Heart left ventricle (tissue), 16 donors: ENCODE measurements around the gene PTPRN2. TPM values are rescaled to one million over a fixed set of nuclear protein-coding genes. Genes with fewer than 3 reads are reported as not detected.

ENCODE experiments used
- ATAC-seq, 4 donors: fragments of 200-7000 bp; cut with Tn5 transposase; one replicate each; pipeline ENCODE4 v1.9.1; 2020 to 2022; ENCODE audit warnings: moderate library complexity in 4 of 4, mild to moderate bottlenecking in 3 of 4, moderate number of reproducible peaks in 1 of 4
- DNase-seq, 5 donors: peaks; one replicate each; pipeline ENCODE4 v3.0.0-alpha.2; 2020
- H3K27ac ChIP-seq, 12 donors: fragments of 200-600 bp; sonication (generic) in 4 of 12; one replicate each; pipeline versions ENCODE4 v1.5.0 to v1.8.0; 2016 to 2022; ENCODE audit warnings: mild to moderate bottlenecking in 2 of 12
- H3K27me3 ChIP-seq, 9 donors: fragments of 200-600 bp; sonication (generic) in 2 of 9; one replicate each; pipeline versions ENCODE4 v1.5.1 to v1.8.0; 2016 to 2022; ENCODE audit warnings: mild to moderate bottlenecking in 3 of 9
- H3K36me3 ChIP-seq, 9 donors: fragments of 200-600 bp; sonication (generic) in 2 of 9; one replicate each; pipeline versions ENCODE4 v1.5.0 to v1.8.0; 2018 to 2022; ENCODE audit warnings: mild to moderate bottlenecking in 2 of 9
- H3K4me1 ChIP-seq, 12 donors: fragments of 200-600 bp; sonication (generic) in 4 of 12; one replicate each; pipeline versions ENCODE4 v1.5.0 to v1.8.0; 2016 to 2022; ENCODE audit warnings: mild to moderate bottlenecking in 3 of 12
- H3K4me3 ChIP-seq, 12 donors: fragments of 200-600 bp; sonication (generic) in 4 of 12; one replicate each; pipeline versions ENCODE4 v1.5.0 to v1.8.0; 2017 to 2022; ENCODE audit warnings: mild to moderate bottlenecking in 9 of 12, moderate library complexity in 4 of 12
- H3K9me3 ChIP-seq, 12 donors: fragments of 200-600 bp; sonication (generic) in 4 of 12; one replicate each; pipeline versions ENCODE4 v1.5.0 to v1.8.0; 2016 to 2022; ENCODE audit warnings: mild to moderate bottlenecking in 1 of 12
- CTCF ChIP-seq, 12 donors: fragments of 200-600 bp; sonication (generic) in 4 of 12; IDR thresholded peaks; one replicate each; pipeline versions ENCODE4 v1.5.0 to v1.8.0; 2018 to 2022; ENCODE audit warnings: antibody characterized with exemption in 12 of 12, mild to moderate bottlenecking in 5 of 12
- POLR2A ChIP-seq, 2 donors: fragments of 450-650 bp; IDR thresholded peaks; one replicate each; pipeline ENCODE4 v1.6.1; 2017; ENCODE audit warnings: antibody characterized with exemption in 2 of 2, mild to moderate bottlenecking in 2 of 2, moderate library complexity in 2 of 2
- WGBS, 4 donors: extraction: QIAGEN DNeasy Blood & Tissue Kit in 2 of 4; methylation state at CpG; one replicate each; pipeline versions ENCODE4 v1.1.5 to v1.1.7; 2013 to 2018; 5-methylcytosine and 5-hydroxymethylcytosine counted together
- intact Hi-C, 10 donors: fragments of 100-400 bp; cut with DNase I; formaldehyde crosslinking; loops; one replicate each; pipeline versions ENCODE4 v1.11.1 to v1.14.2; 2022
- polyA plus RNA-seq, 2 donors: library from polyadenylated mRNA; stranded (reverse); fragments of 200-250 nt; gene quantifications; one replicate each; pipeline ENCODE4 v1.2.3, GENCODE V29; 2013
- total RNA-seq, 9 donors: library from RNA; depleted of rRNA in 2 of 9; stranded (reverse); fragments of >200 nt in 2 of 9; fragmentation: NEBNext Ultra II Directional in 3 of 9; extraction: Animal tissue kit (Norgen Biotek cat#: 25700) in 3 of 9; gene quantifications; one replicate each; pipeline versions ENCODE4 v1.1.0 to v1.2.4, GENCODE V29; 2016 to 2023
- donor health status: ischemic (EF 13 %, LVEDD 7.1; RV severe dilation, severe dysfunction).
- donor health status: healthy with polysubstance abuse.
- donor health status: DM: no; HTN: yes; CAD: no.
- donor health status: DM: no; HTN: no; CAD: no.
- donor health status: ischemic (EF 25% LVEDD 6.9; RV normal size, moderate dysfunction).
- donor health status: ischemic (EF 25% LVEDD 5.7; RV mildly dilated, moderate dysfunction).
- donor health status: healthy.
- donor health status: DM: yes; HTN: yes; CAD: no.
- donor health status: ischemic (EF 35%, LVEDD 5.7; RV mildly dilated, moderate dysfunction).
- donor health status: nonischemic (EF 11% LVEDD 7.7; RV severe dilation, severe dysfunction).
- donor health status: DM: yes; HTN: yes; CAD: no.
- donor health status: PGD.
- donor health status: ischemic (EF 29% LVEDD 5.4; RV normal size, mild dysfunction).
- donor health status: nonischemic (EF 23%, LVEDD 6.1; RV moderate dilation, normal function).

PTPRN2 gene
- total and polyA plus RNA-seq, 11 donors = 0.61 to 2.3 (median 1.3) TPM

DNA sequence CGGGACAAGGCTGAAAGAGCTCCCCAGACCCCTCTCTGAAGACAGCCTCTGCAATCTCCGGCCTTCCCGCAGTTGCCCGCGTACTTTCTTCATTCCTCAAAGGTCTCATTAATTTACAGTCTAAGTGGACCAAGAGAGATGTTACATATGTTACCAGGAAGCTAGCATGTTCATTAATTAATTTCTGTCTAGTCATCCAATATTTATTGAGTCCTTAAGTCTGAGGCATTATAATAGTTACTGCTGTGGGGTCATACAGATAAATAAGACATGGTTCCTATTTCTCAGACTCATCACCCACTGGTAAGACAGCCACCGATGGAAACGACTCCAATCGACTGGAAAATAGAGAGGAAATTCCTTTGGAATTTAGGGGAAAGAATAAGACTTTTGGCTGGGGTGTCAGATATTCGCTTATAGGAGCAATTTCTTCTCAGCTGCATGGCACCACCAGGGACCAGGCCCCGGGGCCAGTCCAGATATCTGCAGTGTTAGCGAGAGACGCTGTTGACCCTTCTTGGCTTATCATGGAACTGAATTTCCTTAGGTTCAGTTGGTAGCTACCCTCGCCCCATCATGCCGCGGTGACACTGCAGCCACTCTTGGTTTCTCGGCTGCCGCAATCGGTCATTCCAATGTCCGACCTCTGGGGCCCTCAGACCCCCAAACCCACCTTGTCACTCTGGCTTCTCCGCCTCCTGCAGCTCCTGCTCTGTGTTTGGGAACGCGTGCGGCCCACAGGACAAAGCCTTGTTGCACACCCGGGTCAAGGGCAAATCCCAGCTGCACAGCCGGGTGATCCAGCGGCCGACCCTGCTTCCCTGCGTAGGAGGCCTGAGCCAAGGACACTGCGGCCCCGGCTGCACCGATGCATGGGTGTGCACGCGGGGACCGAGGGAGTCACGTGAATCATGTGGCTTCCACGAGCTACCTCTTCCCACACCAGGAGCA is 867.6 kb downstream of the PTPRN2 start:
- intact Hi-C loops = no loop called here
- ATAC-seq = no peak
- Histone ChIP-seq H3K27ac (no peak overlapping the region), H3K27me3 (peaks cover 0 to 19% (median 6%) of the 10 kb centered on the region in 9 donors), H3K9me3 (no peaks in the 10 kb centered on the region), H3K4me1 (no peaks in the 10 kb centered on the region), H3K4me3 (no peak overlapping the region), H3K36me3 (no peaks in the 10 kb centered on the region)
- TF ChIP-seq CTCF (IDR thresholded peaks at IDR 0.05) (no peak), POLR2A (IDR thresholded peaks at IDR 0.05) (no peak)
- DNase-seq = peak in 2 of 5 donors; percentile 6 to 55
- 89 to 92% (median 90%) methylated on average over 24 to 36 of the region's 36 CpGs for WGBS, 4 donors

DNA sequence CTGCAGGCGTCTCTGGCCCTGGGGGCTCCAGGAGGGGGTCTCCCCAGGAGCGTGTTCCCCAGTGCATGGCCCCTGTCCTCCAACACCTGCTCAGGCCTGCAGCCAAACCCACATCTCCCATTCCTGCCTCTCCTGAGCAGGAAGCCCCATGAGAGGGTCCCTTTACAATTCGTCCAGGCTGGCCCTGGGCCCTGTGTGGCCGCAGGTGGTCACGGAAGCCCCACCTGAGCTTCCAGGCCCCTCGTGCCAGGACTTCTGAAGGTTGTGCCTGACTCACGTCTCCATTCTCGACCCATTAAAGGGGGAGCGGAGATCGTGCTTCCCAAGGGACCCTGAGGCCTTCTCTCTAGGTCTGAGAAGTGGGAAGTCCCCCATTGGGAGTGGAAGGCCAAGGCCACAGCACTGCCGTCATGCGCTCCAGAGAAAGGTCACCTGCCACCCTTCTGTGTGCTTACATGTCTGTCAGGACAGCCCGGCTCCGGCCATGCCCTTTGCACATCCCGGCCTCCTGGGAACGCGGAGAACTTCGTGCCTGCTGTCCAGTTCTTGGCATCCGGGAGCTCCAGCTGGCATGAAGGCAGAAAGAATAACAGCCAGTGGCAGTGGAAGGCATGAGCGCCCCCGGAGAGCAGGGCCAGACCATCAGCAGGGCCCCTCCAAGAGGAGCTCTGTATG is 868.5 kb downstream of the PTPRN2 start:
- 86 to 92% (median 89%) methylated on average over 20 to 21 of the region's 21 CpGs for WGBS, 4 donors
- no peaks in the 10 kb centered on the region for H3K9me3 ChIP-seq
- no peaks in the 10 kb centered on the region for H3K36me3 ChIP-seq
- no peak overlapping the region for H3K4me3 ChIP-seq
- TF ChIP-seq CTCF (IDR thresholded peaks at IDR 0.05) (no peak), POLR2A (IDR thresholded peaks at IDR 0.05) (no peak)
- DNase-seq (peak in 1 of 5 donors; percentile 18), ATAC-seq (no peak)
- peaks cover 0 to 23% (median 5%) of the 10 kb centered on the region in 9 donors for H3K27me3 ChIP-seq
- intact Hi-C loops = no loop called here
- H3K4me1 ChIP-seq = no peaks in the 10 kb centered on the region
- H3K27ac ChIP-seq = no peak overlapping the region

- no peaks in the 10 kb centered on the region for H3K9me3 ChIP-seq
- no peak overlapping the region for H3K27ac ChIP-seq
- no peak overlapping the region for H3K4me3 ChIP-seq
- H3K27me3 ChIP-seq = peaks cover 0 to 20% (median 4%) of the 10 kb centered on the region in 9 donors
- intact Hi-C loops = no loop called here
- 74 to 81% (median 79%) methylated on average over 19 to 27 of the region's 27 CpGs for WGBS, 4 donors
- H3K36me3 ChIP-seq = no peaks in the 10 kb centered on the region
- no peak for TF ChIP-seq POLR2A (IDR thresholded peaks at IDR 0.05)
- TF ChIP-seq CTCF (IDR thresholded peaks at IDR 0.05) = no peak
- no peaks in the 10 kb centered on the region for H3K4me1 ChIP-seq
- DNase-seq (peak in 1 of 5 donors; percentile 11), ATAC-seq (no peak)
These were observed 869.2 kb downstream of the PTPRN2 start for GRCh38 chr7:157718303-157719007.
